CD4-positive, alpha-beta T cell treated with Interleukin-15 for 1 hour (primary cell): ENCODE measurements around the gene XYLT1.
"Not testable (repeated sequence)": the region's sequence is repeated elsewhere in the genome, so short reads cannot be mapped to it uniquely, and the experiment has no call there.

Experiments
- DNase-seq: peaks from one replicate; pipeline ENCODE4 v3.0.0-alpha.2; 2020

Gene XYLT1

DNA sequence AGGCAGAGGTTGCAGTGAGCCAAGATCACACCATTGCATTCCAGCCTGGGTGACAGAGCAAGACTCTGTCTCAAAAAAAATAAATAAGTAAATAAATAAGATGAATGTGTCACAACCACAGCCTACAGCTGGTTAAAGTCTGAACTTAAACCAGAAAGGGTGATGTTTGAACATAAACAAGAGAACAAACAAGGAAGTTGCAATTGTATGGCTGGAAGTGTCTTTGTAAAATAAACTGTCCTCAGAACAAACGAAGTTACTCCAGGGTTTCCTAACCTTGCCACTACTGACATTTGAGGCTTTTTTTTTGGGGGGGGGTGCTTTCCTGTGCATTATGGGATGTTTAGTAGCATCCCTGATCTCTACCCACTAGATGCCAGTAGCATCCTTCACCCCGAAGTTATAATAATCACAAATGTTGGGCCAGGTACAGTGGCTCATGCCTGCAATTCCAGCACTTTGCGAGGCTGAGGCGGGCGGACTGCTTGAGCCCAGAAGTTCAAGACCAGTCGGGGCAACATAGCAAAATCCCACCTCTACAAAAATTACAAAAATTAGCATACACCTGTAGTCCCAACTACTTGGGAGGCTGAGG is 119.2 kb downstream of the XYLT1 start:
- DNase-seq = no peak

- peak; percentile 34 for DNase-seq
These were observed 120.6 kb downstream of the XYLT1 start for GRCh38 chr16:17350207-17350606.

GRCh38 chr16:17348826-17349225 is 121.9 kb downstream of the XYLT1 start:
- DNase-seq = no peak

GRCh38 chr16:17348042-17348783 is 122.5 kb downstream of the XYLT1 start:
- no peak for DNase-seq

- no peak for DNase-seq
These were observed 123.1 kb downstream of the XYLT1 start for GRCh38 chr16:17347624-17348023.

DNA sequence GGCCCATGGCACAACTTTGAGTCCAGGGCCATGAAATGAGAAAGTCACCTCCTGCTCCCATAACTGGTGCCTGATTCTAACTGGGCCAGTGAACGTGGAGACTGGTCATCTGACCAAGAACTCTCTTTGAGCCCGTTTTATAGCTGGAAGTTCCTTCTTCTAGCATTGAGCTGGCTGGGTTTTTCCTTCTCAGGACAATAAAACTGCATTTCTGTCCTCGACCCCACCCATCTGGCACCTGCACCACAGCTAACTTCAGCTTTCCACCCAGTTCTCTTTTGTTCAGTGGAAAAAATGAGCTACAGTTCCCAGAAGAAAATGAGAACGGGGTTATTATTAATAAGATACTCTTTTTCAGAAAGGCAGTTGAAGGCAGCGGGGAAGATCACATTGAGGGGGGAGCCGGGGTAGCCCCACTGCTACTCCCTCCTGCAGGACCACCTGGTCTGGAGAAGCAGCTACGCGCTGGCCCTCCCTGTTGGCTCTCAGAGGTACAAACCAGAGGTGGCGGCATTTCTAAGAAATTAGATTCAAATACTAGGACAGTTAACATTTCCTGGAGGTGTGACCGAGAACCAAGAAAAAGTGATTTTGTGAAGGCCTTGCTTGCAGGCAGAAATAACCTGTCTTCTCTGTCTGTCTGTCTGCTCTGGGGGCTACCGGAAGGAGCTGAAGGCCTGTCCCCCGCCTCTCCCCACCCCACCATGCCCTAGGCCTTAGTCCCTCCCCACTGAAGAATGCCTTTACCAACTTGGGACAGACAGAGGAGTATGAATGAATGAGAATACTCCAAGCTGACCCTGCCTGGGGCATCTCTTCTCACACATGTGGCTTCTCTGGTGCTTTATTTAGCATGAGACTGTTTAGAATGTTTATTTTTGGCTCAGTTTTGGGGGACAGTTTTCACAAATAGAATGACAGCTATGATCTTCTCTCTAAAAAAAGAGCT is 123.9 kb downstream of the XYLT1 start:
- peak; percentile 45 for DNase-seq

- DNase-seq = no peak
These were observed 125.7 kb downstream of the XYLT1 start for GRCh38 chr16:17345043-17345442.

DNA sequence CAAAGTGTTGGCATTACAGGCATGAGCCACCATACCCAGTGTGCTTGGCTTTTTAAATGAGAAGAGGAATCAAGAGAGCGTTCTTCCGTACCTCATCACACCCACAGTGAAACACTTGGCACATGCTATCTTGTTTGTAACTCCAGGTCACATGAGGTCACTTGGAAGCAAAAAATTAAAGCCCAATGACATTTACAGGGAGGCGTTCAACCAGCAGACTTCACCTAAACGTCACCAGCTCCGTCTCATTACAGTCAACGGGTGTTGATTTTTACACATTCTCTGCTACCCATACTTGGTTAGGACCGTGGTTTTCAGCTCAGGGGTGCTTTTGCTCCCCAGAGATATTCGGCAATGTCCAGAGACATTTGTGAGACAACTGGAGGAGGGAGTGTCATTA is 127.0 kb downstream of the XYLT1 start:
- peak; percentile 45 for DNase-seq

DNA sequence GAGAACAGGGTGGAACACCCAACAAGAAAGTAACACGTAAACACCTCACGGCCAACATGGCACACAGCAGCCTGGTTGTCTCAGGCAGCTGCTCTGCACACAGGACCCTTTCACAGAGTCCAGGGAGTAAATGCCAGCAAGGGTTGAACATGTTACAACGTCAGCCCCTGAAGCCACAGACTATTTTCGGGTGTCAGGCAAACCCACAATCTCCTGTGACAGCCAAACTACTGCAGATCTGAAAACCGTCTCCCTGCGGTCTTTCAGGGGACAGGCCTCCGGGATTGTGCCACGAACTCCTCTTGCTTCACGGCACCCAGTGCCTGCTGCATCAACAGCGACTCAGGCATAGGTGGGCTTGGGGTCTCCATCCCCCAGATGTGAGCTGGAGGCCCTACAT is 127.7 kb downstream of the XYLT1 start:
- peak; percentile 68 for DNase-seq

DNA sequence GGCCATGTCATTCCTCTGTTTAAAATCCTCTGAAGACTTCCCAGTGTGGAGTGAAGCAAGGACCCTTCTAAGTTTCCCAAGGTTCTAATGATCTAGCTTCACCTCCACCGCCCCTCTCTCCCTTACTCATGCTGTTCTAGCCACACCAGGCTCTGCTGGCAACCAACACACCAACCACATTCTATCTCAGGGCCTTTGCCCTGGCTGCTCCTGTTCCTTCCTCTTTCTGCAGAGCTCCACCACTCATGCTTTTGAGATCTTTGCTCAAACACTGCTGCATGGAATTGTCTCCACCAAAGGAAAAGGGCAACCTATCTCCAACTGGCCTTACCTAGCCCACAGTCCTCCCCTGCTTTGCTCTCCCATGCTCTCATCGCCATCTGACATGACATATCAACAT is 128.7 kb downstream of the XYLT1 start:
- DNase-seq = peak; percentile 40

DNA sequence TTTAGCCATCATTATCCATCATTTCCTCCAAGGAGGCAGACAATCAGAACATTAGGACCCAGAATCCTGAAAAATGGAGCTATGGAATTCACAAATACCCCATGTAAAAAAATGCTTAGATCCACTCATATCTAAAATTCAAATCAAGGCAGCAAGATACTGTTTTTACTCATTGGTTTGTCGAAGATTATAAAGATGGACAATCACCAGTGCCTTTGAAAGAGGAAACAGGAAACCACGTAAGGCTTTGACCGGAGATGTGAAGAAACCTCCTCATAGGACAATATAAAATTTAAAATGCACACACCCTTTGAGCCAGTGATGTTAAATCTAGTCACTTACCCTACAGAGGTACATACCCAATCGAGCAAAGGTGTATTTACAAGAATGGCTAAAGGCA is 130.0 kb downstream of the XYLT1 start:
- DNase-seq = no peak

GRCh38 chr16:17339764-17340541 is 130.8 kb downstream of the XYLT1 start:
- DNase-seq = no peak

- DNase-seq = no peak
These were observed 132.5 kb downstream of the XYLT1 start for GRCh38 chr16:17338244-17338643.

DNA sequence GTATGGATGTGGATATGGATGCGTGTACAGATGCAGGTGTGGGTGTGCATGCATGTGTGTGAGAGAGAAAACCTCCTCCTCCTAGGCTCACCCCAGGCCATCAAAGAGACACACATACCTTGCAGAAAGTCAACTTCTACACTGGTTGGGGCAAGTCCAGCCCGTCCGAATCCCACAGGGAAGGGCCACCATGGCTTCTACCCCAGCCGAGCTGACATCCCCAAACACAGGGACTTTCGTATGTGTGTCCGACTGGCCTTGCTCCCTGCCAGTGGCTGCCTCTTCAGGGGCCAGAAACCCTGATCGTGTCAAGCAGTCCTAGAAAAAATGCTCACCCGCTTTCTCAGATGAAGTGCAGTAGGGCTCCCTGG is 134.2 kb downstream of the XYLT1 start:
- no peak for DNase-seq

DNA sequence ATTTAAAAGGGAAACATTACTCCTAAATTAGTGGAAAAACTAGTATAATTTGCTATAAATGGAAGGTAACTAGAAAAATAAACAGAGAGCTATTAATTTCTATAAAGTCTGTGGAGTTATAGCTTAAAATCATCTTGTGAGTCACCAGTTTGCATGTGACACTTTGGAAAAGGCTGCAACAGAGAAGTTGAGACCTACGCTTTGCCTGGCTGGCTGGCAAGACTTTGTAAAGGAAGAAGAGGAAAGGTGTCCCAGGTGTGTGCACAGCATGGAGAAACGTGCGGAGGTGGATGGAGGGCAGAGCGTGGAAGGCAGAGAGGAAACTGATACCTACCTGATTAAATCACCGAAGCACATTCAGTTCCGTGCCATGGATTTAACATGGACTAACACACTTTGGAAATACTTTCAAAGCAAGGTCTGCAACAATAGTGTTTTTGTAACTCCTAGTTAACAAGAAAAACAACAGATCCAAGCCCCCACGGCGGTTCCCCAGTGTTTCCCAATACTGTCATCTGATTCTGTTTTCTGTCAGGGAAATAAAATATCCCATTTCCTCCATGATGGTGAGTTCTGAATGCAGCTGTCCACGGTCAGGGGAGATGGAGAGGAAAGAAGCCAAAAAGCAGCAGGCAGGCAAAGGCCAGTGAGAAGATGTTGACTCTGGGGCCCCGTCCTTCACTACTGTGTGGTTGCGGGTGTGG is 134.8 kb downstream of the XYLT1 start:
- no peak for DNase-seq

- DNase-seq = not testable (repeated sequence)
These were observed 135.4 kb downstream of the XYLT1 start for GRCh38 chr16:17335406-17335805.

- DNase-seq = no peak
These were observed 136.7 kb downstream of the XYLT1 start for GRCh38 chr16:17334096-17334495.

DNA sequence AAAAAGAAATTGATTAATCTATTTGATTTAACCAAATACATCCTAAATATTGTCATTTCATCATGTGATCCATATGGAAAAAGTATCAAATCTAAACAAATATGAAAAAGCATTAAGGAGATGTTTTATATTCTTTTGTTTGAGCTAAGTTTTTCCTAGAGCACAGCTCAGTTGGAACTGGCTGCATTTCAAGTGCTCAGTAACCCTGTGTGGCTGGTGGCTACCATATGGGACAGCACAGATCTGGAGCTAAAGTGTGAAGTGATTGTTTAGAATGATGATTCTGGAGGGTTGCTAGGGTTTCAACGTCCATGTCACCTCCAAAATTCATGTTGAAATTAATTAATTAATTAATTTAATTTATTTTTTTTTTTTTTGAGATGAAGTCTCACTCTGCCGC is 137.5 kb downstream of the XYLT1 start:
- no peak for DNase-seq

DNA sequence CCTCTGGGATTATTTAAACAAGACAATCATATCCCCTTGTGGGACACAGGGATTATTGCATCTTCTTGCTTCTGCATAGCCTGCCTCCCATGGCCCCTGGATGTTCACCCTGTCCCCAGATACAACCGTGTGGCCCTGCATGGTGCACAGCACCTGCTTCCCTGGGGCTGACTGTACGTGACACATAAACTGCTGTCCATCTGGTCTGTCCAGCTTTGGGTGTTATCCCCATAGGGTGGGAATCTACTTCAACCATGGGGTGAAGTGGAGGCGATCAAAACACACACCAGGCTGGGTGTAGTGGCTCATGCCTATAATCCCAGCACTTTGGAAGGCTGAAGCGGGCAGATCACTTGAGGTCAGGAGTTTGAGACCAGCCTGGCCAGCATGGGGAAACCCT is 138.8 kb downstream of the XYLT1 start:
- DNase-seq = no peak

GRCh38 chr16:17331071-17331607 is 139.6 kb downstream of the XYLT1 start:
- no peak for DNase-seq

- no peak for DNase-seq
These were observed 140.7 kb downstream of the XYLT1 start for GRCh38 chr16:17330044-17330443.

DNA sequence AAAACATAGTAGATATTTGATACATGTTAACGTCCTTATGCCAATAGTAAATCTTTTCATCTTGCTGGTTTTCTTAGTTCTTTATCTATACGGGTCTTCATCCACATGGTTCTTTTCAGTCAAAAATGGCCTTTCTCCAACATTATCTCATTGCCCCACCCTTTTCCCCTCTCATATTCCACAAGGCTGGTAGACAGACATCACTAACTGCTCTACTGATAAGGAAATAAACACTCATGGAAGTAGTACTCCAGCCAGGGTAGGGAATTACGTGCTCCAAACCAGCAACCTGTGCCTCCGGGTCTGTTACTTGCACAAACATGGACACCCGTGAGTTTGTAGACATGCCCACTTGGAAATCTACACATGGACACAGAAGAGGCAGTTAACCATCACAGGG is 141.4 kb downstream of the XYLT1 start:
- no peak for DNase-seq
